MM.1S (cell line): Measurements from ENCODE around the gene FXR1.

Experiments
- CTCF ChIP-seq: fragments of 300-600 bp; sonication (generic); IDR thresholded peaks from 2 replicates; pipeline ENCODE4 v1.5.1; 2016; ENCODE audit warnings: antibody characterized with exemption, low read length, mixed read lengths
- EZH2 ChIP-seq: fragments of 300-600 bp; sonication (generic); optimal IDR thresholded peaks from 2 replicates; pipeline ENCODE3; 2017; ENCODE audit warnings: low read depth, mild to moderate bottlenecking, antibody characterized with exemption, low read length, mixed read lengths
- EZH2phosphoT487 ChIP-seq: fragments of 300-600 bp; sonication (generic); IDR thresholded peaks from 2 replicates; pipeline ENCODE4 v1.6.1; 2018; ENCODE audit warnings: antibody characterized with exemption, low read length

- TF ChIP-seq CTCF, result no peak
- TF ChIP-seq EZH2, result no peak
- TF ChIP-seq EZH2phosphoT487, result no peak
Observed at GRCh38 chr3:180983136-180983535, 70.7 kb downstream of the FXR1 start.
